ENCODE data around the gene SOD3. TPM values are rescaled to one million over a fixed set of nuclear protein-coding genes. Genes with fewer than 3 reads are reported as not detected.

The SOD3 gene
- polyA plus RNA-seq, 1 donor (not counting 4 experiments of a cell fraction or from before 2014, with no cell fraction given), result not detected

- Histone ChIP-seq H3K4me3 (ENCODE audit: control insufficient read depth in 2 of 3, extremely low read depth in 1 of 3, insufficient read depth in 2 of 3, low read depth in 1 of 3, low read length in 3 of 3) (no peak overlapping the region), H3K9me1 (ENCODE audit: control insufficient read depth, extremely low read depth, insufficient read depth, low read length) (no peaks in the 10 kb centered on the region), H3K27me3 (ENCODE audit: control insufficient read depth, extremely low read depth, insufficient read depth, low read length) (no peaks in the 10 kb centered on the region), H3K4me1 (ENCODE audit: control insufficient read depth, extremely low read depth, insufficient read depth, low read length) (peaks cover 2% of the 10 kb centered on the region), H3K4me2 (ENCODE audit: control insufficient read depth, extremely low read depth, insufficient read depth, low read depth, low read length) (no peak overlapping the region), H4K20me1 (ENCODE audit: control insufficient read depth, extremely low read depth, insufficient read depth, low read length) (no peaks in the 10 kb centered on the region), H3K27ac (ENCODE audit: control insufficient read depth, insufficient read depth, low read length) (no peak overlapping the region), H3K9ac (ENCODE audit: control insufficient read depth, extremely low read depth, insufficient read depth, low read length) (no peak overlapping the region), H3K36me3 (ENCODE audit: control insufficient read depth in 2 of 2, extremely low read depth in 1 of 2, insufficient read depth in 2 of 2, low read length in 2 of 2) (no peaks in the 10 kb centered on the region), H3K9me3 (ENCODE audit: control insufficient read depth, low read depth, low read length) (no peaks in the 10 kb centered on the region), H2AFZ (ENCODE audit: control insufficient read depth, low read length) (no peak overlapping the region), H3K79me2 (ENCODE audit: control insufficient read depth, insufficient read depth, low read length) (no peaks in the 10 kb centered on the region)
- dilution Hi-C loops (cut with MboI; ENCODE audit: extremely low pct_ligation_motif_present, low sequenced_read_pairs), result no loop called here
- no peak for DNase-seq (ENCODE audit: low read depth, low spot score)
- no peak for FAIRE-seq
- TF ChIP-seq EZH2 (IDR thresholded peaks at IDR 0.05; ENCODE audit: low read length), result no peak
- TF ChIP-seq CTCF (optimal IDR thresholded peaks at IDR 0.05 in 1 of 3, IDR thresholded peaks at IDR 0.05 in 1 of 3, conservative IDR thresholded peaks at IDR 0.05 in 1 of 3; ENCODE audit: extremely low read depth in 1 of 3, insufficient read depth in 2 of 3, low read length in 3 of 3), result no peak
Observed at GRCh38 chr4:24777536-24778463, 17.6 kb upstream of the SOD3 start.

DNA sequence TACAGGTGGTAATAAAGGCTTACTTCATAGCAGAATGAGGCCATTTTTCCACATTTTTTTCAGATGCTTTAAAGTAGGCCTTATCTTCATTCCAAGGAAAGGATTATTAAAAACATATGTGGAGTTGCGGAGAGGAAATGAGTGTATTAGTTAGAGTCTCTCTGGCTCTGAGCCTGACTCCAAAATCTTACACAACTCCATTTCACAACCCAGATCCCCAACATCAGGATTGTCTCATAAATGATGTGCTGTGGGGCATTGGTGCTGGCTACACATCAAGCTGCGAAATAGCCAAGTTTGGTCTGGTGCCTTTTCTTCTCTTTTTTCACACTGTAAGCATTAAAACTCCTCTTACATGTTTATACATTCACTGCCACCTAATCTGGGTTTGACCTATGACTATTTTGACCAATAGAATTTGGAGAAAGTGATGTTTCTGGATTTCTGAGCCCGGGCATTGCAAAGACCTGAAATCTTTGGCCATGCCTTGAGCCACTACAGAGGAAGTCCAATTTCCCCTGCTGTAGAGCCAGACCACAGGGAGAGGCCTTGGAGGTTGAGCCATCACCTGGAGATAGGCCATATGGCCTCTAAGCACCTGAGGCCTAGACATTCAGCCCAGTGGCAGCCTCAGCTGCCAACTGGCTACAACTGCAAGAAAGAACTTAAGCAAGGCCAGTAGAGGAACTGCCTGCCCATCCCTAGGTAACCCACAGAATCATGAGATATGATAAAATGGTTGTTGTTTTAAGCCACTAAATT is 16.7 kb upstream of the SOD3 start:
- Histone ChIP-seq H3K79me2 (ENCODE audit: control insufficient read depth, insufficient read depth, low read length) (no peaks in the 10 kb centered on the region), H3K36me3 (ENCODE audit: control insufficient read depth in 2 of 2, extremely low read depth in 1 of 2, insufficient read depth in 2 of 2, low read length in 2 of 2) (no peaks in the 10 kb centered on the region), H3K27ac (ENCODE audit: control insufficient read depth, insufficient read depth, low read length) (no peak overlapping the region), H3K4me1 (ENCODE audit: control insufficient read depth, extremely low read depth, insufficient read depth, low read length) (peaks cover 2% of the 10 kb centered on the region), H4K20me1 (ENCODE audit: control insufficient read depth, extremely low read depth, insufficient read depth, low read length) (no peaks in the 10 kb centered on the region), H3K9me1 (ENCODE audit: control insufficient read depth, extremely low read depth, insufficient read depth, low read length) (no peaks in the 10 kb centered on the region), H3K9me3 (ENCODE audit: control insufficient read depth, low read depth, low read length) (no peaks in the 10 kb centered on the region), H3K9ac (ENCODE audit: control insufficient read depth, extremely low read depth, insufficient read depth, low read length) (no peak overlapping the region), H3K4me3 (ENCODE audit: control insufficient read depth in 2 of 3, extremely low read depth in 1 of 3, insufficient read depth in 2 of 3, low read depth in 1 of 3, low read length in 3 of 3) (no peak overlapping the region), H3K4me2 (ENCODE audit: control insufficient read depth, extremely low read depth, insufficient read depth, low read depth, low read length) (no peak overlapping the region), H3K27me3 (ENCODE audit: control insufficient read depth, extremely low read depth, insufficient read depth, low read length) (no peaks in the 10 kb centered on the region), H2AFZ (ENCODE audit: control insufficient read depth, low read length) (no peak overlapping the region)
- FAIRE-seq (no peak), DNase-seq (ENCODE audit: low read depth, low spot score) (no peak)
- dilution Hi-C loops (cut with MboI; ENCODE audit: extremely low pct_ligation_motif_present, low sequenced_read_pairs), result no loop called here
- no peak for TF ChIP-seq EZH2 (IDR thresholded peaks at IDR 0.05; ENCODE audit: low read length)
- TF ChIP-seq CTCF (optimal IDR thresholded peaks at IDR 0.05 in 1 of 3, IDR thresholded peaks at IDR 0.05 in 1 of 3, conservative IDR thresholded peaks at IDR 0.05 in 1 of 3; ENCODE audit: extremely low read depth in 1 of 3, insufficient read depth in 2 of 3, low read length in 3 of 3), result no peak
